Femur (tissue), 1 donor: ENCODE measurements around the gene SLC35B2.

Source experiments
- DNase-seq: peaks from one replicate; pipeline ENCODE4 v3.0.0-alpha.2; 2017

SLC35B2 gene

GRCh38 chr6:44232676-44233566, 24.4 kb downstream of the SLC35B2 start:
- peak; percentile 23 for DNase-seq

GRCh38 chr6:44231426-44231825, 25.9 kb downstream of the SLC35B2 start:
- peak; percentile 15 for DNase-seq

GRCh38 chr6:44230034-44230675, 27.2 kb downstream of the SLC35B2 start:
- DNase-seq = peak; percentile 3

- peak; percentile 12 for DNase-seq
These were observed 27.8 kb downstream of the SLC35B2 start for GRCh38 chr6:44229376-44230033.

GRCh38 chr6:44228836-44229235, 28.5 kb downstream of the SLC35B2 start:
- no peak for DNase-seq

GRCh38 chr6:44228433-44228832, 28.9 kb downstream of the SLC35B2 start:
- no peak for DNase-seq

GRCh38 chr6:44228031-44228430, 29.3 kb downstream of the SLC35B2 start:
- DNase-seq = no peak

GRCh38 chr6:44227148-44227793, 30.1 kb downstream of the SLC35B2 start:
- peak; percentile 53 for DNase-seq

GRCh38 chr6:44226368-44227147, 30.8 kb downstream of the SLC35B2 start:
- peak; percentile 65 for DNase-seq

- no peak for DNase-seq
These were observed 31.6 kb downstream of the SLC35B2 start for GRCh38 chr6:44225579-44226325.

GRCh38 chr6:44224965-44225305, 32.4 kb downstream of the SLC35B2 start:
- no peak for DNase-seq

- no peak for DNase-seq
These were observed 33.0 kb downstream of the SLC35B2 start for GRCh38 chr6:44224029-44224964.

- DNase-seq = peak; percentile 91
These were observed 33.9 kb downstream of the SLC35B2 start, which contains the start of gene SLC29A1 for GRCh38 chr6:44223319-44224028. SLC29A1 (plus strand) TSS chr6:44223595; CDS start chr6:44227314, 3,719 bp downstream.

- peak; percentile 59 for DNase-seq
These were observed 34.6 kb downstream of the SLC35B2 start for GRCh38 chr6:44222486-44223318.

- no peak for DNase-seq
These were observed 35.4 kb downstream of the SLC35B2 start for GRCh38 chr6:44221961-44222335.

- DNase-seq = peak; percentile 93
These were observed 35.9 kb downstream of the SLC35B2 start for GRCh38 chr6:44221291-44221960.

GRCh38 chr6:44220913-44221290, 36.4 kb downstream of the SLC35B2 start:
- no peak for DNase-seq
